CD4-positive, alpha-beta T cell treated with Interleukin-4 for 1 hour (primary cell): ENCODE results near the gene INO80E.
A peak's percentile ranks its signal among the peaks of the same experiment; 100 is the strongest.
"Not testable (repeated sequence)": the region's sequence is repeated elsewhere in the genome, so short reads cannot be mapped to it uniquely, and the experiment has no call there.

ENCODE experiments used
- DNase-seq, 2 donors: peaks; one replicate each; pipeline ENCODE4 v3.0.0-alpha.2; 2020 to 2022

Gene INO80E

GRCh38 chr16:30010844-30011713 lies 15.0 kb downstream of the INO80E start, which contains the start of gene DOC2A:
TSS of gene DOC2A (minus strand) at chr16:30011027. CDS start at chr16:30010222, 805 bp downstream.
- peak in 1 of 2 donors; percentile 30 for DNase-seq

- no peak for DNase-seq
Observed at GRCh38 chr16:30011714-30012504, 15.9 kb downstream of the INO80E start.

DNA sequence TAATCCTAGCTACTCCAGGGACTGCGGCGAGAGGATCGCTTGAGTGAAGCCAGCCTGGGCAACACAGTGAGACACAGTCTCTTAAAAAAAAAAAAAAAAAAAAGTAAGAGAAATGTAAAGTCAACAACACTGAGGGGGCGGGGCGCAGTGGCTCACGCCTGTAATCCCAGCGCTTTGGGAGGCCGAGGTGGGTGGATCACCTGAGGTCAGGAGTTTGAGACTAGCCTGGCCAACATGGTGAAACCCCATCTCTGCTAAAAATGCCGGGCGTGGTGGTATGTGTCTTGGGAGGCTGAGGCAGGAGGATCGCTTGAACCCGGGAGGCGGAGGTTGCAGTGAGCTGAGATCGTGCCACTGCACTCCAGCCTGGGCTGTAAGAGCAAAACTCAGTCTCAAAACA lies 16.6 kb downstream of the INO80E start:
- not testable (repeated sequence) for DNase-seq

DNA sequence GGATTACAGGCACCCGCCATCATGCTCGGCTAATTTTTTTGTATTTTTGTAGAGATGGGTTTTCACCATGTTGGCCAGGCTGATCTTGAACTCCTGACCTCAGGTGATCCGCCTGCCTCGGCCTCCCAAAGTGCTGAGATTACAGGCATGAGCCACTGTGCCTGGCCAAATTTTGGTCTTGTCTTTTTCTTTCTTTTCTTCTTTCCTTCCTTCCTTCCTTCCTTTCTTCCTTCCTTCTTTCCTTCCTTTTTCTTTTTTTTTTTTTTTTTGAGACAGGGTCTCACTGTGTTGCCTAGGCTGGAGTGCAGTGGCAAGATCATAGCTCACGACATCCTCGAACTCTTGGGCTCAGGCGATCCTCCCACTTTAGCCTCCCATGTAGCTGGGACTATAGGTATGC lies 19.4 kb downstream of the INO80E start:
- DNase-seq: not testable (repeated sequence)

GRCh38 chr16:30016555-30017276 lies 20.7 kb downstream of the INO80E start:
- DNase-seq: no peak

GRCh38 chr16:30017277-30017656 lies 21.2 kb downstream of the INO80E start:
- no peak for DNase-seq

DNA sequence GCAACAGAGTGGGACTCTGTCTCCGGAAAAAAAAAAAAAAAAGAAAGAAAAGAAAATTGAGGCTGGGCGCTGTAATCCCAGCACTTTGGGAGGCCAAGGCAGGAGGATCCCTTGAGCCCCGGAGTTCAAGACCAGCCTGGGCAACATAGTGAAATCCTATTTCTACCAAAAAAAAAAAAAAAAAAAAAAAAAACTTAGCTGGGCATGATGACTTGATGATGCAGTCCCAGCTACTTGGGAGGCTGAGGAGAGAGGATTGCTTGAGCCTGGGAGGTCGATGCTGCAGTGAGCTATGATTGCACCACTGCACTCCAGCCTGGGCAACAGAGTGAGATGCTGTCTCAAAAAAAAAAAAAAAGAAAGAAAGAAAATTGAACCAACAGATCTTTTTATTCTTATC lies 21.9 kb downstream of the INO80E start:
- not testable (repeated sequence) for DNase-seq

DNA sequence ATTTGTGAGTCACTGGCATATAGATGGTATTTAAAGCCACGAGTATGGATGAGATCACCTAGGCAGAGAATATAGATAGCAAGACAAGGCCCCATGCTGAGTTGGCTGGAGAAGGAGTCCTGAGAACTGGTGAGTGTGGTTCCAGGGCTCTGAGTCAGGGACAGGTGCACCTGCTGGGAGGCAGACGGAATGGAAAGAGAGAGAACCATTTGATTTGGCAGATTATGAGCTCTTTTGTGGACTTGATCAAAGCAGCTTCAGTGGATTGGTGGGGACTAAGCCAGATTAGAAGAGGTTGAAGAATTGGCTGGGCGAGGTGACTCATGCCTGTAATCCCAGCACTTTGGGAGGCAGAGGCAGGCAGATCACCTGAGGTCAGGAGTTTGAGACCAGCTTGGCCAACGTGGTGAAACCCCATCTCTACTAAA lies 22.7 kb downstream of the INO80E start:
- DNase-seq: no peak

DNA sequence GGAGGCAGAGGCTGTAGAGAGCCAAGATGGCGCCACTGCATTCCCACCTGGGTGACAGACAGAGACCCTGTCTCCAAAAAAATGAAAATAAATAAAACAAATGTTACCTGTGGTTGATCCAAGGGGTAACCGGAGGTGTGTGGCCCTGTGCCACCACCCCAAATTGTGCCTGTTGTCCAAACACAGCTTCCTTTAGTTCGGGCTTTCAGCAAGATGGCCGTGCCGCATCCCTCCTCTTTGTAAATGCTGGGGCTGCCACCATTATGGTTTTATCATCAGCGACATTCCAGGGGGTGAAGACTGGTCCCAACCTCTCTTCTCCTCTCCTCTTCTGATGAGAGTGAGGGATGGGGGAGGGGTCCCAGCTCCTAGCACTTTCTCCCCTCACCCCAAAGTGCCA lies 26.8 kb downstream of the INO80E start, which contains the start of gene C16orf92:
Gene C16orf92, plus strand, starts transcription at position 312 of the 400 bp plus-strand sequence. CDS start 143 bp downstream, outside the sequence.
- DNase-seq: no peak

GRCh38 chr16:30023586-30023985 lies 27.5 kb downstream of the INO80E start:
- no peak for DNase-seq

DNA sequence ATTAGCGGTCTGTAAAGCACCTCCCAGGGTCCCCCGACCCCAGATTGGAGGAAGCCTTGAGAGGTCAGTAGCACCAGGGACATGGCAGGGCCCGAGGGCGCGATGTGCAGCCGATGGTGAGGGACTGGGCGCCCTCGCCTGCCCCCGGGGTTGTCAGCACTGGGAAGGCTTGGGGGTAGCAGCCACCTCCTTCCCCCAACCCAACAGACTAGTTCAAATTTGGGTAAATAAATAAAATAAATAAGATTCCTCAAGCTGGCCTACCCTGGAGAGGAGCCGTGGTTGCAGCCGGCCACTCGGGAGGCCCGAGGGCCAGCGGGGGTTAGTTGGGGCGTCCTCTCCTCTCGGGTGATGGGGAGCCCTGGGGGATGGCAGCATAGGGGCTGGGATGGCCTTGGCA lies 28.4 kb downstream of the INO80E start:
- DNase-seq: no peak

GRCh38 chr16:30025156-30025555 lies 29.1 kb downstream of the INO80E start:
- DNase-seq: no peak

DNA sequence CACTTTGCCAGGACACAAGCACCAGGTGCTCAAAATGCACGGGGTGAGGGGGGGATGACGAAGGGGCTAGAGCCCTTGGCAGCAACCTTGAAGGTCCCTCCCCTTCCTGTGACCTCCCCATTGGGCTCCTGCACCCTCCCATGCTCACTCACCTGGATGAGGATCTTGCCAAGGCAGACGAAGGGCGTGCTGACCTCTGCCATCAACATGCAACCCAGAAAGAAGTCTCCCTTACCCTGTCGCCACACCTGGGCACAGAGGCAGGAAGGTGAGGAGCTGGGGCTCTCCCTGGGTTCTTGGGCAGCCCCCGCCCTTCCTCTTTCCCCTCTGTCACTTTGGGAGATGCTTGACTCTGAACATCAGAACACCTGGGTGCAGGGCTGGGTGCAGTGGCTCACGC lies 29.5 kb downstream of the INO80E start:
- no peak for DNase-seq

DNA sequence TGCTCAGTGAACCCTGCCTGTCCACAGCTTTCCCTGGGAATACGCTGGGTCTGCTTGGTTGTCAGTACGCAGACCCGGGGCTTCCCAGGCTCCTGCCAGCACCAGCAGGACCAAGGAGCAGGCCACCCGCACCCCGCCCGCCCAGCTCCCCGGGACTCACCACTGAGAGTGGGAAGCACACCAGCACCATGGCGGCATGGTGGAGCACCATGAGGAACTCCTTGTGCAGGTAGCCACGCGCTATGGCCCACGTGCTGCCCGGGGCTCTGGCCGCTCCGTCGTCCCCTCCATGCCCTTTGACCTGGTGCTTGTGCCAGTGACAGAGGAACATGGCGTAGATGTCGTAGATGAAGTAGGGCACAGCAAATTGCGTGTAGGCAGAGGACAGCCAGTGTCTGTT lies 30.4 kb downstream of the INO80E start:
- DNase-seq: no peak

DNA sequence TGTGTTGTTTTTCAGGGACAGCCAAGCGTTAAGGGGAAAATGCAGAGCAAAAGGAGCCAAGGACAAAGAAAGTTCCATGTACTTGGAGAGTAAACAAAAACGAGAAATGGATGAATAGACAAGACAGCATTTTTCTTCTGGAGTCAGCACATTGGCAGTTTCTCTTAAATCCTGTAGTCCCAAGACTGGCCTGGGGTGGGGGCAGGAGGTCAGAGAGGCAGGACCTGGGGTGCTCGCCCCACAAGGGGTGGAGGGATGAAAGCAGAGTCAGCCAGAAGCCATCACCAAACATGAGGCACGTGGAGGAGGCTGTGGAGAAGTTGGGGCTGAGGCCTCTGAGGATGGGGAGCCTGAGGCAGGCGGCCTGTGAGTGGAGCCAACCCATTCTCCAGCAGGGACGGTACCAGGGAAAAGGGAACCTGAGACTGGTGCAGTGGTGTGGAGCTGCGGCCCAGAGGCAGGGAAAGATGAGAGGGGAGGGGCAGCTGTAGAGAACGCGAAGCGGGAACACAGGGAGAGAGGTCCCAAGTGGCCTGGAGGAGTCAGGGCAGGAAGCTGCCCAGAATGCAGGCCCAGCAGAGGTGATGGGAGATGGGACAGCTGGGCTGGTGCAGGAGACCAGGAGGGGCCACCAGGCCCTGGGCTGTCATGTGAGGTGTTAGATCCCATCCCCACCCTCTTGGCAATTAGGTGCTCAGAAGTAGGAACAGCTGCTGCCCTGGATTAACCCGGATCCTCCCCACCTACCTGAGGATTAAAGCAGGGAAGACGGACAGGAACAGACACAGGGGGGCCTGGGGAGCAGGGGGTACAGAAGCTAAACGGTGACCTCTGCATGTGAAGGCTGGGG lies 31.8 kb downstream of the INO80E start:
- DNase-seq: no peak

DNA sequence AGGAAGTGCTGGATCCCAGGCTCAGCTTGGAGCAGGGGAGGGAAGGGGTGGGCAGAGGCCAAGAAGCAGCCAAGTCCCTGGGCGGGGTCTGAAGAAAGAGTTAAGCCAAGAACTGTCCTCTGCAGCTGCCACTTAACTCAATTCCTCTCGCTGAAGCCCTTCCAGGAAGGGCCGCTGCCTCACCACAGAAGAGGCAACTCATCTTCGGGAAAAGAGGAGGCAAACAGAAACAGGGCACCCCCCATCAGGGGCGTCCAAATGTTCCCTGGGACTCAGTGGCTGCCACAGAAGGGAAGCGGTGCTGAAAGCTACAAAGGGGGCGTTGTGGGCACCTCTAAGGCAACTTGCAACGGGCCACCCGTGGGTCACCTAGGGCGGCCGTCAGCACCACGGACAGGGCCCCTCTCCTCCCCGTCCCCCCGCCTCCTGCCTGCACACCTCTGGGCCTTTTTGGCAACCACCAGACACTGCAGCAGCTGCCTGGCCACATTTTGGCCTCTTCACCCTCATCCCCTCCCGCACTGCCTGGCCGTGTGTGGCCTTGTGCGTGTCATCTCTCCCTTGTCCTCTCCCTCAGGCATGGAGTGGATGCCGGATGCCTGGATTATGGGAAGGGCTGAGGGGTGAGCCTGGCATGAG lies 32.5 kb downstream of the INO80E start:
- no peak for DNase-seq

DNA sequence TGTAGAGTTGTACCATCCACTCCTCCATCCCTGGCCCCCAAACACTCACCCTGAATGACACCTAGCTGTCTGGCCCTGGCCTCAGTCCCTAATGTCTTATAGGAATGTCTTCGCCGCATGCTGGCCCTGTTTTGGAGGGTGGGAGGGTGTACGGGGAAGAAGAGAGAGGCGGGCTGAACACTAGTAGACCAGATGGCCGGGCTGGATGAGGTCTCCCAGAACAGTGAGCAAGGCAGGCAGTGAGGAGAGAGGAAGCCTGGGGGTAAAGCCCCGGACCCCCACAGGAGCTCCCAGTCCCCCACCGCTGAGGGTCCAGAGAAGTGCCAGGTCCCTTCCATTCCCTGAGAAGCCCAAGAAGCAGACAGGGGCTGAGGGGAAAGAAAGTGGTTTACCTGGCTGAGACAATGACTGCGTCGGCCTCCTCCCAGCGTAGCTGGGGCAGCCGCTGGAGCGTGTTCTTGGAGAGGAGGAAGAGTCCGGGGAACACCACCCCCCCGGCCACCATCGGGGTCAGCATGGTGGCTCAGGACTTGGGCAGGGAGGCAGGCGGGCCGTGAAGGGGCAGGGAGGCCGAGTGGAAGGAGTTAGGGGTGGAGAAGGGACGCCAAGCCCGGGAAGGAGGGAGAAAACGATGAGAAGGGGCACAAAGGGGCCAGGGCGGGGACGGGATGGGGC lies 34.1 kb downstream of the INO80E start:
- DNase-seq: no peak

GRCh38 chr16:30030841-30031413 lies 34.9 kb downstream of the INO80E start, which contains the start of gene TLCD3B:
TSS of gene TLCD3B (minus strand) at chr16:30031271. CDS start at chr16:30030527, 744 bp downstream.
- DNase-seq: no peak

DNA sequence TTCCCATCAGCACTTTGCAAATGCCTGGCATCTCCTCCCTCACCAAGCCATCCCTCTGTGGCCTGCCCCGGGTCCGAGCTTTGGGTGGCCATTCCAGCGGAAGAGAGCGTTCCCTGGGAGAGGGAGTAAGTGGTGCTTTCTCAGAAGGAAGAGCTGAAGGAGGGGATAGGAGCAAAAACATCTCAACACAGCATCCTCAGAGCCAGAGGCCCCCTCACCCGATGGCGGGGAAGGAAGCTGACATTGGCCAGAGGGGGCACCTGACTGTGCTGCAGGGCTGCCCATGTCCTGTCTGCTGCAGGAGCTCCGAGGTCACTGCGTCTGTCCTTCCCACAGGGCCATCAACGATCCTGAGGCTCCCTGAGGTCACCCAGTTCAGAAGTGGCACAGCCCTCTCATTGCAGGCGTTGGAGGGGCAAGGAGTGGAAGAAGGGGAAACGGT lies 35.5 kb downstream of the INO80E start:
- no peak for DNase-seq

- peak; percentile 66 to 75 for DNase-seq
Observed at GRCh38 chr16:30032083-30032819, 36.2 kb downstream of the INO80E start.
